ENCODE data around the gene CYSTM1.

- TF ChIP-seq CTCF (tag by site-specific recombination; IDR thresholded peaks at IDR 0.05) (no peak), ZNF600 (tag by site-specific recombination; IDR thresholded peaks at IDR 0.05) (no peak), WT1 (tag by site-specific recombination; IDR thresholded peaks at IDR 0.05) (no peak), ZNF571 (tag by site-specific recombination; IDR thresholded peaks at IDR 0.05) (no peak), ZBTB11 (tag by site-specific recombination; conservative IDR thresholded peaks at IDR 0.05; ENCODE audit: low read depth) (no peak), ATF2 (tag by site-specific recombination; IDR thresholded peaks at IDR 0.05; ENCODE audit: low read depth) (no peak), ZNF24 (tag by site-specific recombination; IDR thresholded peaks at IDR 0.05) (no peak), REPIN1 (tag by site-specific recombination; IDR thresholded peaks at IDR 0.05; ENCODE audit: low read depth) (no peak), ZNF621 (tag by site-specific recombination; IDR thresholded peaks at IDR 0.05) (no peak)
These were observed 50.4 kb downstream of the CYSTM1 start for GRCh38 chr5:140225396-140225795.
